A673 (cell line): ENCODE results near the gene TDRD3. TPM values are rescaled to one million over a fixed set of nuclear protein-coding genes. Genes with fewer than 3 reads are reported as not detected.

Experiments used
- BruUV-seq: library from RNA; stranded (reverse); fragments of 400-500 nt; replicated peaks from 2 replicates; lab custom pipeline; 2021; lab: Mats Ljungman, UMichigan
- CTCF ChIA-PET: fragments of 300-600 bp; sonication (Branson Sonifier 250); formaldehyde crosslinking; loops from one replicate; lab custom pipeline; 2022; ENCODE audit warnings: antibody characterized with exemption; lab: Charles Lee
- POLR2A ChIA-PET: fragments of 300-600 bp; sonication (Branson Sonifier 250); formaldehyde crosslinking; loops from one replicate; lab custom pipeline; 2022; ENCODE audit warnings: antibody characterized with exemption; ENCODE audit not compliant: low non-redundant PET; lab: Charles Lee
- DNase-seq: peaks from one replicate; pipeline ENCODE4 v3.0.0-alpha.2; 2015; ENCODE audit warnings: low spot score
- H3K27ac ChIP-seq: fragments of 200-600 bp; sonication (generic); 2 replicates; pipeline ENCODE4 v1.5.1; 2016; ENCODE audit warnings: mixed run types, low read depth, mild to moderate bottlenecking, mixed read lengths, antibody characterized with exemption, low read length; ENCODE audit not compliant: poor library complexity, severe bottlenecking
- H3K27me3 ChIP-seq: fragments of 200-600 bp; sonication (generic); replicated peaks from 2 replicates; pipeline ENCODE4 v1.6.1; 2017; ENCODE audit warnings: mixed run types, low read depth, mild to moderate bottlenecking, mixed read lengths, antibody characterized with exemption, low read length; ENCODE audit not compliant: insufficient read depth, poor library complexity
- H3K36me3 ChIP-seq: fragments of 200-600 bp; sonication (generic); 2 replicates; pipeline ENCODE4 v1.6.1; 2016; ENCODE audit warnings: mixed run types, mild to moderate bottlenecking, mixed read lengths, antibody characterized with exemption, low read length; ENCODE audit not compliant: insufficient read depth, poor library complexity, severe bottlenecking
- H3K4me1 ChIP-seq: fragments of 200-600 bp; sonication (generic); 2 replicates; pipeline ENCODE4 v1.6.1; 2017; ENCODE audit warnings: mixed run types, mild to moderate bottlenecking, mixed read lengths, antibody characterized with exemption, low read length; ENCODE audit not compliant: insufficient read depth, poor library complexity, severe bottlenecking
- H3K4me3 ChIP-seq: fragments of 200-600 bp; sonication (generic); 2 replicates; pipeline ENCODE4 v1.5.1; 2016; ENCODE audit warnings: low read depth, mixed run types, mild to moderate bottlenecking, mixed read lengths, low read length; ENCODE audit not compliant: poor library complexity, severe bottlenecking
- H3K9me3 ChIP-seq: fragments of 200-600 bp; sonication (generic); 2 replicates; pipeline ENCODE4 v1.6.1; 2016; ENCODE audit warnings: mixed run types, low read depth, mild to moderate bottlenecking, mixed read lengths, antibody characterized with exemption, low read length; ENCODE audit not compliant: poor library complexity, severe bottlenecking
- CTCF ChIP-seq: fragments of 300-800, 200-600 bp; sonication (generic); conservative IDR thresholded peaks from 2 replicates; pipeline ENCODE4 v1.5.1; 2017; ENCODE audit warnings: low read depth, mild to moderate bottlenecking, antibody characterized with exemption, low read length, moderate library complexity, mixed read lengths
- EZH2 ChIP-seq: fragments of 200-600 bp; sonication (generic); IDR thresholded peaks from 2 replicates; pipeline ENCODE4 v1.6.1; 2017; ENCODE audit warnings: borderline replicate concordance, low read depth, mild to moderate bottlenecking, mixed read lengths, antibody characterized with exemption, low read length; ENCODE audit not compliant: poor library complexity, severe bottlenecking
- intact Hi-C: fragments of 100-400 bp; cut with micrococcal nuclease; formaldehyde crosslinking; loops from one replicate; pipeline ENCODE4 v1.10.0; 2022; ENCODE audit not compliant: unreplicated experiment
- total RNA-seq: library from RNA; stranded (reverse); gene quantifications from 2 replicates; pipeline ENCODE4 v1.2.3, GENCODE V29; 2021

The TDRD3 gene
- total RNA-seq, 1 experiment from 2014 or later, result 30.7 TPM

DNA sequence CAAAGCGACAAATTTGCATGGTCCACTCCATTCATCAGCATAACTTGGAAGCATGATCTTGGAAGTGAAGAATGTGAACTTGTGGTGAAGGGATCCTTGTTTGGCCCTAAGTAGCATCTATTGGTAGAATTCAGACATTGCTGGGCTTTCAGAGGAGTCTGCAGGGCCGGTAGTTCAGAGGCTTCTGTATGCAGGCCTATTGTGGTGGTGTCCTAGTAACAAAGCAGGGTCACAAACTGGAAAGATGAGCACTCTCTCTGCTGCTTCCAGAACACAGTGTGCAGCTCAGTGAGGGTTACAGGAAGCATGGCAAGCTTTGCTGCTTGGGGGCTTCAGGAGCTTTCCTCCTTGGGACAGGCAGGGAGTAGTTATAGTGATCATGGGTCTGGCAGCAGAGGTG is 206.0 kb downstream of the TDRD3 start:
- TF ChIP-seq EZH2, result no peak
- no peak for TF ChIP-seq CTCF
- no peak overlapping the region for H3K27ac ChIP-seq
- CTCF ChIA-PET, result no interaction called here
- no peaks in the 10 kb centered on the region for H3K4me1 ChIP-seq
- no peak overlapping the region for H3K4me3 ChIP-seq
- H3K27me3 ChIP-seq, result no peaks in the 10 kb centered on the region
- H3K9me3 ChIP-seq, result no peaks in the 10 kb centered on the region
- no TSS peak for BruUV-seq
- DNase-seq, result no peak
- intact Hi-C loops, result no loop called here
- no peaks in the 10 kb centered on the region for H3K36me3 ChIP-seq
- POLR2A ChIA-PET, result no interaction called here

- Histone ChIP-seq H3K27ac (no peak overlapping the region), H3K9me3 (no peaks in the 10 kb centered on the region), H3K4me3 (no peak overlapping the region), H3K4me1 (no peaks in the 10 kb centered on the region), H3K36me3 (no peaks in the 10 kb centered on the region), H3K27me3 (no peaks in the 10 kb centered on the region)
- TF ChIP-seq EZH2 (no peak), CTCF (no peak)
- ChIA-PET POLR2A (no interaction called here), CTCF (no interaction called here)
- no peak for DNase-seq
- no TSS peak for BruUV-seq
- intact Hi-C loops, result no loop called here
Measured at GRCh38 chr13:60604058-60604457, 207.0 kb downstream of the TDRD3 start.

DNA sequence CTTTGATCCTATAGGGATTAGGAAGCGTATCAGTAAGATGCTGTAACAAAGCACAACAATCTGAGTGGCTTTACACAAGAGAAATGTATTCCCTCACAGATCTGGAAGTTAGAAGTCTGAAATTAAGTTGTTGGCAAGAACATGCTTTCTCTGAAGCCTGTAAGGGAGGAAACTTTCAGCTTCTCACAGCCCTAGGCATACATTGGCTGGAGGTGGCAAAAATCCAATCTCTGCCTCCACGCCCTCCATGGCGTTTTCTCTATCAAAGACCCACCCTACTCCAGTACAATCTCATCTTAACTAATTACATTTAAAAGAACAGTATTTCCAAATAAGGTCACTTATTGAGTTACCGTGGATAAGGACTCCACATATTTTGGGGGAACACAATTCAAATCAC is 211.9 kb downstream of the TDRD3 start:
- Histone ChIP-seq H3K36me3 (no peaks in the 10 kb centered on the region), H3K27ac (no peak overlapping the region), H3K27me3 (no peaks in the 10 kb centered on the region), H3K9me3 (no peaks in the 10 kb centered on the region), H3K4me1 (no peaks in the 10 kb centered on the region), H3K4me3 (no peak overlapping the region)
- DNase-seq, result no peak
- no TSS peak for BruUV-seq
- CTCF ChIA-PET, result no interaction called here
- TF ChIP-seq CTCF (no peak), EZH2 (no peak)
- intact Hi-C loops, result no loop called here
- POLR2A ChIA-PET, result no interaction called here
